ENCODE results near the gene NEURL1B.

The NEURL1B gene

DNA sequence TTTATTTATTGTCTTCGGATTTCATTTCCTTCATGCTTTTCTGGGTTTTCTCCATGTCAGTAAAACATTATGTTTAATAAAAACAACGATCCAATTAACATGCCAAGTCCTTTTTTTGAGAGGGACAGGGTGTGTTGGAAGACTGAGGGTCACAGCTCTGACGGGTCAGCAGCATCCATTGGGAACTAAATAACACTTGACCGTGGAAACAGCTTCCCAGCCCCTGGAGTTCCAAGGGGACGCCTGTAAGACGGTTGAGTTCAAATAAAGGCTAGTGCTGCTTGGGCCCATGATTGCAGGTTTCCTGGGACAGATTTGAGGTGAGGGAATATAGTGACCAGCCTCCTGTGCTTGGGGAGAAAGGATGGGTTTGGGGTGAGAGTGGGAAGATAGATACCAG is 30.4 kb upstream of the NEURL1B start:
- no peak for DNase-seq (ENCODE audit: low read depth in 2 of 2)

DNA sequence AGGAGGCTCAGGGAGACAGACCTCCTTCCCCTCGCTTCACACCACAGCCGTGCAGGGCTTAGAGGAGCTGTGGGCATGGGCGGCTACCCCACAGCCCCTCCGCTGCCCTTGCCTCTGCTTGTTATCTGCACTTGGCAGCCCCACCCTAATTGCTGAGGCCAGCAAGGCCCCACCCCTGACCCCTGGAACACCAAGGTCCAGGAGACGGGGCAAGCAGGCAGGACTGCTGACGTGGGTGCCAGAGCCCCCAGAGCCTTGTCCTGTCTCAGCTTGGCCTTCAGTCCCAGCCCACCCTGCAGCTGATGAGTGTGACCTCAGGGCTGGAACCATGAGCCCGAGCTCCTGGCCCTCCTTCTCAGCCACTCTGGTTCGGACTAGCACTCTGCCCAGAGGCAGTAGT is 29.1 kb upstream of the NEURL1B start:
- no peak for DNase-seq (ENCODE audit: low read depth in 2 of 2)

- no peak for DNase-seq (ENCODE audit: low read depth in 2 of 2)
Observed at GRCh38 chr5:172612771-172613170, 28.3 kb upstream of the NEURL1B start.

DNA sequence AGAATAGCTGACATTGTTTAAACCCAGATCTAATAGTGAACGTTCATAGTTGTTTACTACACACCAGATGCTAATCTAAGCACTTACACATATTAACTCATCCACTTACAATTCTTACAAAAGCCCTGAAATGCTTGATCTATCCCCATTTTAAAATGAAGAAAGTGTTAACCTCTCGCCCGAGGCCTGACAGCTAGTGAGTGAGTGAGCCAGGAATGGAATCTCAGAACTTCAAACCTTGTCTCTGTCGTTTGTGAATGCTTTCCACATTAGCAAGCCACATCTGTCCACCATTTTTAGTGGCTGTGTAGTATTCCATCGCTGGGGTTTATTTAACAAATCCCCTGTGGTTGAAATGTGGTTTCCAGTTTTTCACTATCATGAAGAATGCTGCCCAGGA is 24.9 kb upstream of the NEURL1B start:
- no peak for DNase-seq (ENCODE audit: low read depth in 2 of 2)

- DNase-seq (ENCODE audit: low read depth in 2 of 2): no peak
Observed at GRCh38 chr5:172616730-172617129, 24.3 kb upstream of the NEURL1B start.

DNA sequence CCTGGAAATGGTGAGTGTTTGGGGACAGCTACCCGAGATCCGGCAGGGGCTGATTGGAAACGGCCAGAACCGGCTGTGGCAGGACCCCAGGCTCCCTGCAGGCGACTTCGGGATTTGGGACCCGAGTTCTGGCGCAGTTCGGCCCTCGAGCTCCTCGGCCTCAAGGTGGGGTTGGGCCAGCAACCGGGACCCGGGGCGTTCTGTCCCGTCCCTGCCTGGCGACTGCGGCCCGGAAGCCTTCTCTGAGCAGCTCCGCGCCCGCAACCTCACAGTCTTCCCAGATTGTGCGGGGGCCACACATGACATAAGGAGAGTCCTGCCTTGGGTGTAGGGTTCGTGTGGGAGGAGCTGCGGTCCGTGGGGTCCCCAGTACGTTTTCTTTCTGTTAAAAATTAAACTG is 23.2 kb upstream of the NEURL1B start:
- DNase-seq (ENCODE audit: low read depth in 2 of 2): no peak

DNA sequence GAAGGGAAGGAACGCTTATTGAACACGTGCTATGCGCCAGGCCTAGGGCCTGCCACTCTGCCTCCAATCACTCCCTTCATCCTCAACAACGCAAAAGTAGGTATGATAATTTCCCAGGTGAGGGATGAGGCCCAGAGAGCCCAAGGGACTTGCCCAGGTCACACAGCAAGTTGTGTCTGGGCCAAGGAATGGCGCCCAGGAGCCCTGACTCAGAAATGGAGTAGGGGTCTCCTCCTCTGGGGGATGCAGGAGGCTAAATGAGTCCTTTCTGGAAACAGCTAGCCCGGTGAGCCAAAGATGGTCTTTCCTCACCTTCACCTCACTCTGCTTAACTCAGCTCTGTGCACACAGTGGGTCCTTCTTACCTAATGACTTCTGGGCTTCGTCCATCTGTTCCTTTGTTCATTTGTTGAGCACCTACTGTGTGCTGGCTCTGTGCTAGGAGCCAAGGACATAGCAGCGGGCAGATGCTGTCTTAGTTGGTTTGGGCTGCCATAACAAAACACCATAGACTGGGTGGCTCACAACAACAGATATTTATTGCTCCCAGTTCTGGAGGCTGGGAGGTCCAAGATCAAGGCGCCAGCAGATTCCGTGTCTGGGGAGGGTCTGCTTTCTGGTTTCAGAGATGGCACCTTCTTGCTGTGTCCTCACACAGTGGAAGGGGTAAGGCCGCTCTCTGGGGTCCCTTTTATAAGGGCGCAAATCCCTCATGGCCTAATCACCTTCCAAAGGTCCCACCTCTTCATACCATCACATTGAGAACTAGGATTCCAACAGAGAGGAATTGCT is 22.3 kb upstream of the NEURL1B start:
- no peak for DNase-seq (ENCODE audit: low read depth in 2 of 2)

DNA sequence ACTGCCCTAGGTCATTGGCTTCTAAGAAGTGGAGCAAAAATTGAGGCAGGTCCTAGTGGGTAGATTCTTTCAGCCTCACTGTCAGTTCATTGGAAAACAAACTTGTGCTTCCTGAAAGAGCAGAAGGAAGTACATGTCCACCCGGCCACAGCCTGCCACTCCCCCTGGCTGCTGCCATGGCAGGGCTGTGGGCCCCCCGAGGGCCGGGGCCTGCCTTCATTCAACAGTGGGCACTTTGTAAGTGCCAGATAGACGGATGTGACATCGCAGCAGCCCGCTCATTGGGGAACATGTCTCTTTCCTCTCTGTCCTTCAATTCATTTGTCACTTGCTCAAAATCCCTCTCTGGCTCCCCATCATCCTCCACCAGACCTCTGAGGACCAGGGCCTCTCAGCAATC is 20.6 kb upstream of the NEURL1B start:
- no peak for DNase-seq (ENCODE audit: low read depth in 2 of 2)

DNA sequence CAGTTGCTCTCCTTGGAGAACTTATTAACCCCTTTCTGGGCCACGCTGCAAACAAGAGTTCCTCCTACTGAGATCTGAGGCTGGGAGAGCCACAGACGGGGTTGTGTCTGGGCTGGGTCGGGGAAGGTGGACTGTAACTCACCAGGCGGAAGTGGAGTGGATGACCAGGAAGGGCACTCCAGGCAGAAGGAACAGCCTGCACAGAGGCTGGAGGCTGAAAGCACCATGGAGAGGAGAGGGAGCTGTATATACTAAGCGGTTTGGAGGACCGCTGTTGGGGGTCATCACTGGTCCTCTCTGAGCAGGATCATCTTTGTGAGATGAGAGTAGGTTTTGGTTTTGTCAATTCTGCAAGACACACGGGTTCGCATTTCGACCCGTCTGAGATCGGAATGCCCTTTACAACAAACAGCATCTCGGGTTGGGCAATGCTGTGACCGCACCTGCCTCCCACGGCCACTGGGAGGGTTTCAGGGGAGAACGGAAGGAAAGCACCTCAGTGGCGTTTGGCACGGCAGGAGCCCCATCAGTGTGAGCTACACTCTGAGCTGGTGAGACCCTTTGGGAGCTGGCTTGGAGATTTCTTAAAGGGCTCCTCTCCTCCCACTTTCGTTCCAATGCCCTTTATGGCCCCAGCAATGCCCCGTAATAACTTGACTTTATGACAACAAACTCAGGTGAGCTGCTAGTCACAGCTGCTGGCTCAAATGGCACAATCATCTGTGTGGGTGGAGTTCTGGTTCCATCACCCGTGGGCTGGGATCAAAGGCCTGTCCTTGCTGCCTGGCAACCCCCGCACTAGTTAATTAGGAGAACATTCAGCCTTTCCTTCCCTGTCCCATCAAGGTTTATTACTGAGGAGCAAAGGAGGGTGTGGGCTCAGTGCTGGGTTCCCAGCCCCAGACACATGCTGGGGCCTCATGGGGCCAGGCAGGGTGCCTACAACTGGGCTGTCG is 18.7 kb upstream of the NEURL1B start:
- DNase-seq (ENCODE audit: low read depth in 2 of 2): no peak

DNA sequence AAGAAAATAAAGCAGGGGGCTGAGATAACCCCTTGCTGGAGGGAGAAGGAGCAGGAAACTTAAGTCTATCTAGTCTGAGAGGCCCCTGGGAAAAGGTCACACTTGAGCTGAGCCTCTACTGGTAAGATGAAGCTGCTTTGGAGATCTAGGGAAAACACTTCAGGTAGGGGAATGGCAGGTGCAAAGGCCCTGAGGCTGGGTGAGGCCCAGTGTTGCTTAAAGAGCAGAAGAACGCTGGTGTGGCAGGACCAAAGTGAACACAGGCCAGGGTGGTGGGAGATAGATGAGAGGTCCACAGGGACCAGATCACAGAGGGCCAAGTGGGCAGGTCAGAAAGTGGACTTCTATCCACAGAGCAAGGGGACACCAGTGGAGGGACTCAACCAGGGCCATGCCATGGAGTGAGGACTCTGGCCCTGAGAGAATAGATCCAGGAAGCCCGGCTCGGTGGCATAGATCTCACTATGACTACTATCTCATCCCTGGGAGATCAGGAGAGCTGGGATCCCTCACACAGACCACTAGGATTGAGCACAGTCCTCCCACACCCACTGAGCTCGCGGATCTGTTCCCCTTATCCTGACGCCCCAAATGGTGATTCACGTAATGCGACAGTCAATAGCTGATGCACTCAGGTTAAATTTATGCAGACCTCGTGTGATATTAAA is 17.6 kb upstream of the NEURL1B start:
- DNase-seq (ENCODE audit: low read depth in 2 of 2): no peak

DNA sequence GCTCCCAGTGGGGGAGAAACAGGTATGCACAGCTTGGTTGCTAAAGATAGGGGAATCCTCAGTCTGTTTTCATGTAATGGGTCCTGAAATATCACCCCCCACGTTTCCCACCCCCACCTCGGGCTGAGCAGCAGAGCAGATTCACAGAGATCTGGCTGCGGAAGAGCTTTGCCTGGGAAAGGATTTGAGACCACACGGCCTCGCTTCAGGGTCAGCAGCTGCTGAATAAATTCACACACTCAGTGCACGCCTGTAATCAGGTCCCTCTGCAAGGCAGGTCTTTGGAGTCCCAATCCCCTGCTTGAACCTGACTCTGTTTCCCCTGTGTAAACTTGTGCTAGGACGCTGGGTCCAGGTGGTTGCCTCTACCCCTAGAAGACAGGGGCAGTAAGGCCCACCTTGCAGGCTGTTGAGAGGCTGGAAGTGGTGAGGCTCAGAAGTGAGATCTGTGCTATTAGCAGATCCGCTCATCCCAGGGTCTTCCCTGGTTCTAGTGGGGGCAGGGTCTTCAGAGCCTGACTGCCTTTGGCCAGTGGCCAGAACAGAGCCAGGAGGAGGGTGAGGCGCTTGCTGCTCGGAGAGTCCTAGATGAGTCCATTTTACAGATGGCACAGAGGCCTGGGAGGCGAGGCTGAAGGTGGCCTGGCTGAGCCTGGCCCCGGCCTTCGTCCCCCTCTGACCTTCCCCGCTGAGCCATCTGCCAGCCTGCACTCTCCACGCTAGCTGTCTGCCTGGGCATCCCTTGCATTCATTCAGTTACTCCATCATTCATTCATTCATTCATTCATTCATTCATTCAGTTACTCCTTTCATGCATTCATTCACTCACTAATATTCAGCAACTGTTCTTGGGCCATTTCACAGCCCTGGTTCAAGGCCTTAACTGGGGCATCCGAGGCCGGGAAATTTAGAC is 16.7 kb upstream of the NEURL1B start:
- no peak for DNase-seq (ENCODE audit: low read depth in 2 of 2)

- DNase-seq (ENCODE audit: low read depth in 2 of 2): no peak
Observed at GRCh38 chr5:172624996-172625964, 15.8 kb upstream of the NEURL1B start.

GRCh38 chr5:172626031-172626581 is 15.0 kb upstream of the NEURL1B start:
- DNase-seq (ENCODE audit: low read depth in 2 of 2): no peak

GRCh38 chr5:172630082-172630481 is 11.0 kb upstream of the NEURL1B start:
- no peak for DNase-seq (ENCODE audit: low read depth in 2 of 2)

DNA sequence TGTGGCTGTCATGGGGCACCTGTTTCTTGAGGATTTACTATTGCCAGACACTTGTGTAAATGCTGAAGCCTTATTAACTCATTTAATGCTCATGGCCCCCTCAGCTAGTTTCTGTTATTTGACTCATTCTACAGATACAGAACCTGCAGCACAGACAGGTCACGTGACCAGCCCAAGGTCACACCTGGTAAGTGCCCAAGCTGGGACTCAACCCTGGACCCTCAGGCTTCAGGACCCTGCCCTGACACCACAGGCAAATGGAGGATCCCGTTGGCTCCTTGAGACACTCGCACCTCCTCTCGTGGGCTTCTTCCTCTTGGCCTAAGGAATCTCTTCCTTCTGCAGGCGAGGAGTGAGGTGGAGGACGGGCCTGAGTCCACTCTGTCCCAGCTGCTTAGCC is 10.6 kb upstream of the NEURL1B start:
- no peak for DNase-seq (ENCODE audit: low read depth in 2 of 2)

GRCh38 chr5:172630986-172631385 is 10.1 kb upstream of the NEURL1B start:
- no peak for DNase-seq (ENCODE audit: low read depth in 2 of 2)

- no peak for DNase-seq (ENCODE audit: low read depth in 2 of 2)
Observed at GRCh38 chr5:172632346-172633092, 8.5 kb upstream of the NEURL1B start.

GRCh38 chr5:172633403-172633970 is 7.6 kb upstream of the NEURL1B start:
- DNase-seq (ENCODE audit: low read depth in 2 of 2): no peak

Measured in stimulated activated CD8-positive, alpha-beta memory T cell treated with anti-CD3 and anti-CD28 coated beads, Interleukin-2, amount 100 ng/mL, for 48 hours (primary cell).